Activated CD4-positive, alpha-beta T cell treated with anti-CD3 and anti-CD28 coated beads, Interleukin-2, amount 50 U/mL, for 4 hours (primary cell): ENCODE measurements around the gene GALNT16.
A peak's percentile ranks its signal among the peaks of the same experiment; 100 is the strongest.
"Not testable (repeated sequence)": the region's sequence is repeated elsewhere in the genome, so short reads cannot be mapped to it uniquely, and the experiment has no call there.

Experiments
- DNase-seq, 2 experiments: peaks; one replicate each; pipeline ENCODE4 v3.0.0-alpha.2; 2020

Gene GALNT16

GRCh38 chr14:69260861-69261564 is 1.1 kb downstream of the GALNT16 start:
- peak; percentile 13 to 17 for DNase-seq

GRCh38 chr14:69261761-69262331 is 1.9 kb downstream of the GALNT16 start:
- no peak for DNase-seq

GRCh38 chr14:69262516-69262915 is 2.6 kb downstream of the GALNT16 start:
- DNase-seq: no peak

GRCh38 chr14:69263364-69263763 is 3.4 kb downstream of the GALNT16 start:
- DNase-seq: no peak

GRCh38 chr14:69263771-69264170 is 3.8 kb downstream of the GALNT16 start:
- DNase-seq: no peak

GRCh38 chr14:69266572-69267345 is 6.8 kb downstream of the GALNT16 start:
- no peak for DNase-seq

GRCh38 chr14:69267492-69267891 is 7.5 kb downstream of the GALNT16 start:
- DNase-seq: no peak

GRCh38 chr14:69268223-69268622 is 8.3 kb downstream of the GALNT16 start:
- DNase-seq: no peak

- no peak for DNase-seq
Measured at GRCh38 chr14:69268763-69269162, 8.8 kb downstream of the GALNT16 start.

- DNase-seq: no peak
Measured at GRCh38 chr14:69269381-69269780, 9.4 kb downstream of the GALNT16 start.

GRCh38 chr14:69270097-69270496 is 10.1 kb downstream of the GALNT16 start:
- DNase-seq: no peak

GRCh38 chr14:69270795-69271708 is 11.1 kb downstream of the GALNT16 start:
- DNase-seq: no peak

- DNase-seq: no peak
Measured at GRCh38 chr14:69274321-69274720, 14.4 kb downstream of the GALNT16 start.

GRCh38 chr14:69275331-69275730 is 15.4 kb downstream of the GALNT16 start:
- no peak for DNase-seq

GRCh38 chr14:69277356-69277755 is 17.4 kb downstream of the GALNT16 start:
- not testable (repeated sequence) for DNase-seq

GRCh38 chr14:69280746-69281291 is 20.9 kb downstream of the GALNT16 start:
- DNase-seq: no peak

- no peak for DNase-seq
Measured at GRCh38 chr14:69281450-69282169, 21.7 kb downstream of the GALNT16 start.

GRCh38 chr14:69282448-69282847 is 22.5 kb downstream of the GALNT16 start:
- DNase-seq: no peak

GRCh38 chr14:69284170-69284569 is 24.2 kb downstream of the GALNT16 start:
- DNase-seq: no peak

- no peak for DNase-seq
Measured at GRCh38 chr14:69285661-69286255, 25.8 kb downstream of the GALNT16 start.
